Keratinocyte (primary cell): ENCODE data around the gene GAB1. TPM values are rescaled to one million over a fixed set of nuclear protein-coding genes. Genes with fewer than 3 reads are reported as not detected.

ENCODE experiments used
- DNase-seq: peaks from one replicate; pipeline ENCODE4 v3.0.0-alpha.2; 2011; ENCODE audit warnings: low read depth, missing footprints, low spot score
- FAIRE-seq: peaks from 2 replicates; lab custom pipeline; 2011; peaks lifted over from hg19 to GRCh38; lab: Jason Lieb, UNC
- H2AFZ ChIP-seq: 2 replicates; pipeline ENCODE4 v1.6.0; 2012; ENCODE audit warnings: low read length, control low read depth, inconsistent platforms; ENCODE audit not compliant: control insufficient read depth
- H3K27ac ChIP-seq: 2 replicates; pipeline ENCODE4 v1.5.1; 2011; ENCODE audit warnings: low read length; ENCODE audit not compliant: control insufficient read depth, insufficient read depth
- H3K27me3 ChIP-seq: 3 replicates; pipeline ENCODE4 v1.6.0; 2011; ENCODE audit warnings: low read length; ENCODE audit not compliant: control insufficient read depth, insufficient read depth; ENCODE audit errors: extremely low read depth
- H3K36me3 ChIP-seq, 2 experiments: 2 replicates in 1 of 2; 3 replicates in 1 of 2; pipeline ENCODE4 v1.5.1; 2011; ENCODE audit warnings: low read length in 2 of 2, mild to moderate bottlenecking in 1 of 2; ENCODE audit not compliant: control insufficient read depth in 2 of 2, insufficient read depth in 2 of 2; ENCODE audit errors: extremely low read depth in 1 of 2
- H3K4me1 ChIP-seq: 3 replicates; pipeline ENCODE4 v1.5.1; 2011; ENCODE audit warnings: low read length; ENCODE audit not compliant: control insufficient read depth, insufficient read depth; ENCODE audit errors: extremely low read depth
- H3K4me2 ChIP-seq: 3 replicates; pipeline ENCODE4 v1.6.0; 2011; ENCODE audit warnings: low read depth, low read length; ENCODE audit not compliant: control insufficient read depth, insufficient read depth; ENCODE audit errors: extremely low read depth
- H3K4me3 ChIP-seq, 3 experiments: fragments of 200-600 bp in 1 of 3; sonication (generic) in 1 of 3; 2 replicates in 2 of 3; 3 replicates in 1 of 3; pipeline ENCODE4 v1.5.1; 2011 to 2016; ENCODE audit warnings: low read length in 3 of 3, mild to moderate bottlenecking in 3 of 3, control low read depth in 2 of 3, inconsistent platforms in 1 of 3, low read depth in 1 of 3, mixed read lengths in 1 of 3, mixed run types in 1 of 3, moderate library complexity in 1 of 3; ENCODE audit not compliant: control insufficient read depth in 2 of 3, insufficient read depth in 2 of 3; ENCODE audit errors: extremely low read depth in 1 of 3
- H3K79me2 ChIP-seq: 2 replicates; pipeline ENCODE4 v1.6.0; 2012; ENCODE audit warnings: low read length; ENCODE audit not compliant: control insufficient read depth, insufficient read depth
- H3K9ac ChIP-seq: 3 replicates; pipeline ENCODE4 v1.6.0; 2011; ENCODE audit warnings: low read length; ENCODE audit not compliant: control insufficient read depth, insufficient read depth; ENCODE audit errors: extremely low read depth
- H3K9me1 ChIP-seq: 3 replicates; pipeline ENCODE4 v1.6.0; 2011; ENCODE audit warnings: low read length; ENCODE audit not compliant: control insufficient read depth, insufficient read depth; ENCODE audit errors: extremely low read depth
- H3K9me3 ChIP-seq: 2 replicates; pipeline ENCODE4 v1.5.1; 2012; ENCODE audit warnings: low read depth, low read length; ENCODE audit not compliant: control insufficient read depth
- H4K20me1 ChIP-seq: 3 replicates; pipeline ENCODE4 v1.6.0; 2011; ENCODE audit warnings: low read length; ENCODE audit not compliant: control insufficient read depth, insufficient read depth; ENCODE audit errors: extremely low read depth
- EZH2 ChIP-seq: IDR thresholded peaks from one replicate; pipeline ENCODE4 v1.6.1; 2012; ENCODE audit warnings: inconsistent platforms, mild to moderate bottlenecking, low read length, moderate library complexity
- dilution Hi-C: fragments of 300-500 bp; cut with MboI; formaldehyde crosslinking; loops from one replicate; pipeline ENCODE4 v1.7.0; 2020; ENCODE audit warnings: low sequenced_read_pairs; ENCODE audit not compliant: extremely low pct_ligation_motif_present
- polyA plus RNA-seq, 5 experiments: library from polyadenylated mRNA; depleted of rRNA in 3 of 5; stranded (reverse) in 3 of 5; stranded (forward) in 1 of 5; unstranded in 1 of 5; fragments of >200 nt; gene quantifications; 1 replicate in 1 of 5; 2 replicates in 3 of 5; 3 replicates in 1 of 5; pipeline versions ENCODE4 v1.2.1 to v1.2.3, GENCODE V29; 2011 to 2012; ENCODE audit warnings: missing spikeins in 2 of 5, low read depth in 1 of 5, low replicate concordance in 1 of 5
- TF ChIP-seq, protein P1 (sequence below), 3 experiments: IDR thresholded peaks in 1 of 3; conservative IDR thresholded peaks in 1 of 3; optimal IDR thresholded peaks in 1 of 3; 2 replicates in 2 of 3; 3 replicates in 1 of 3; pipeline versions ENCODE3 to v1.5.1; 2011; ENCODE audit warnings: low read length in 3 of 3, mild to moderate bottlenecking in 3 of 3, moderate library complexity in 2 of 3, control low read depth in 1 of 3, inconsistent platforms in 1 of 3; ENCODE audit not compliant: insufficient read depth in 2 of 3; ENCODE audit errors: extremely low read depth in 1 of 3

GAB1 gene
- polyA plus RNA-seq, 1 donor (not counting 4 experiments of a cell fraction or from before 2014, with no cell fraction given), result 11.0 TPM

GRCh38 chr4:143437937-143438336, 101.3 kb downstream of the GAB1 start:
- dilution Hi-C loops, result no loop called here
- DNase-seq (no peak), FAIRE-seq (no peak)
- Histone ChIP-seq H3K27me3 (no peaks in the 10 kb centered on the region), H3K4me3 (no peak overlapping the region), H3K36me3 (peaks cover 1 to 10% of the 10 kb centered on the region in 2 experiments), H3K9me3 (no peaks in the 10 kb centered on the region), H3K79me2 (no peaks in the 10 kb centered on the region), H3K27ac (no peak overlapping the region), H4K20me1 (no peaks in the 10 kb centered on the region), H3K4me2 (no peak overlapping the region), H3K4me1 (peaks cover 4% of the 10 kb centered on the region), H2AFZ (no peak overlapping the region), H3K9me1 (no peaks in the 10 kb centered on the region), H3K9ac (no peak overlapping the region)
- no peak for TF ChIP-seq EZH2
- TF ChIP-seq, protein P1, sequence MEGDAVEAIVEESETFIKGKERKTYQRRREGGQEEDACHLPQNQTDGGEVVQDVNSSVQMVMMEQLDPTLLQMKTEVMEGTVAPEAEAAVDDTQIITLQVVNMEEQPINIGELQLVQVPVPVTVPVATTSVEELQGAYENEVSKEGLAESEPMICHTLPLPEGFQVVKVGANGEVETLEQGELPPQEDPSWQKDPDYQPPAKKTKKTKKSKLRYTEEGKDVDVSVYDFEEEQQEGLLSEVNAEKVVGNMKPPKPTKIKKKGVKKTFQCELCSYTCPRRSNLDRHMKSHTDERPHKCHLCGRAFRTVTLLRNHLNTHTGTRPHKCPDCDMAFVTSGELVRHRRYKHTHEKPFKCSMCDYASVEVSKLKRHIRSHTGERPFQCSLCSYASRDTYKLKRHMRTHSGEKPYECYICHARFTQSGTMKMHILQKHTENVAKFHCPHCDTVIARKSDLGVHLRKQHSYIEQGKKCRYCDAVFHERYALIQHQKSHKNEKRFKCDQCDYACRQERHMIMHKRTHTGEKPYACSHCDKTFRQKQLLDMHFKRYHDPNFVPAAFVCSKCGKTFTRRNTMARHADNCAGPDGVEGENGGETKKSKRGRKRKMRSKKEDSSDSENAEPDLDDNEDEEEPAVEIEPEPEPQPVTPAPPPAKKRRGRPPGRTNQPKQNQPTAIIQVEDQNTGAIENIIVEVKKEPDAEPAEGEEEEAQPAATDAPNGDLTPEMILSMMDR (optimal IDR thresholded peaks at IDR 0.05 in 1 of 3, IDR thresholded peaks at IDR 0.05 in 1 of 3, conservative IDR thresholded peaks at IDR 0.05 in 1 of 3; ENCODE audit: extremely low read depth in 1 of 3, insufficient read depth in 2 of 3, low read length in 3 of 3), result no peak

- DNase-seq (no peak), FAIRE-seq (peak; percentile 59)
- H3K4me1 ChIP-seq, result peaks cover 4% of the 10 kb centered on the region
- H3K27me3 ChIP-seq, result no peaks in the 10 kb centered on the region
- no peak overlapping the region for H3K9ac ChIP-seq
- TF ChIP-seq EZH2, result no peak
- TF ChIP-seq, protein P1 (optimal IDR thresholded peaks at IDR 0.05 in 1 of 3, IDR thresholded peaks at IDR 0.05 in 1 of 3, conservative IDR thresholded peaks at IDR 0.05 in 1 of 3; ENCODE audit: extremely low read depth in 1 of 3, insufficient read depth in 2 of 3, low read length in 3 of 3), result no peak
- H4K20me1 ChIP-seq, result no peaks in the 10 kb centered on the region
- dilution Hi-C loops, result no loop called here
- no peak overlapping the region for H3K4me2 ChIP-seq
- H3K79me2 ChIP-seq, result no peaks in the 10 kb centered on the region
- no peaks in the 10 kb centered on the region for H3K9me1 ChIP-seq
- no peak overlapping the region for H3K4me3 ChIP-seq
- peaks cover 1 to 10% of the 10 kb centered on the region in 2 experiments for H3K36me3 ChIP-seq
- no peak overlapping the region for H3K27ac ChIP-seq
- H3K9me3 ChIP-seq, result no peaks in the 10 kb centered on the region
- H2AFZ ChIP-seq, result no peak overlapping the region
Measured at GRCh38 chr4:143438710-143439109, 102.0 kb downstream of the GAB1 start.
